Endothelial cell of umbilical vein (primary cell): Measurements from ENCODE around the gene RAB3GAP2.
"Not testable (repeated sequence)": the region's sequence is repeated elsewhere in the genome, so short reads cannot be mapped to it uniquely, and the experiment has no call there.

Experiments
- CTCF ChIP-seq, 2 donors: IDR thresholded peaks; 1 replicate in 1 of 2; 2 replicates in 1 of 2; pipeline ENCODE4 v1.5.1; 2011; ENCODE audit warnings: low read length in 2 of 2, mild to moderate bottlenecking in 2 of 2, moderate library complexity in 2 of 2, control low read depth in 1 of 2, inconsistent platforms in 1 of 2, low read depth in 1 of 2; ENCODE audit not compliant: insufficient read depth in 1 of 2; ENCODE audit errors: extremely low read depth in 1 of 2
- GATA2 ChIP-seq: IDR thresholded peaks from 2 replicates; pipeline ENCODE4 v1.7.0; 2011; ENCODE audit warnings: low read depth, mild to moderate bottlenecking, moderate library complexity, mixed read lengths, low read length; ENCODE audit not compliant: insufficient read length, insufficient read depth
- JUN ChIP-seq: IDR thresholded peaks from 2 replicates; pipeline ENCODE4 v1.6.1; 2011; ENCODE audit warnings: borderline replicate concordance, low read depth; ENCODE audit not compliant: insufficient read length, insufficient read depth
- POLR2A ChIP-seq: IDR thresholded peaks from 2 replicates; pipeline ENCODE4 v1.6.1; 2012; ENCODE audit warnings: low read depth, mild to moderate bottlenecking, control low read depth, low read length

GRCh38 chr1:220218397-220219135, 53.7 kb downstream of the RAB3GAP2 start:
- peak; percentile 39 to 51 for TF ChIP-seq CTCF (IDR thresholded peaks at IDR 0.05; ENCODE audit: extremely low read depth in 1 of 2, insufficient read depth in 1 of 2, low read depth in 1 of 2, low read length in 2 of 2)
- not testable (repeated sequence) for TF ChIP-seq POLR2A, GATA2, JUN
